Caco-2 (cell line): ENCODE measurements around the gene RASGRF2. TPM values are rescaled to one million over a fixed set of nuclear protein-coding genes. Genes with fewer than 3 reads are reported as not detected.
"Not testable (repeated sequence)": the region's sequence is repeated elsewhere in the genome, so short reads cannot be mapped to it uniquely, and the experiment has no call there.

ENCODE experiments used
- BruUV-seq: library from RNA; stranded (reverse); fragments of 400-500 nt; replicated peaks from 2 replicates; lab custom pipeline; 2021; lab: Mats Ljungman, UMichigan
- CTCF ChIA-PET: fragments of 300-600 bp; sonication (Branson Sonifier 250); formaldehyde crosslinking; loops from one replicate; lab custom pipeline; 2022; ENCODE audit warnings: antibody characterized with exemption; lab: Charles Lee
- POLR2A ChIA-PET: fragments of 300-600 bp; sonication (Branson Sonifier 250); formaldehyde crosslinking; loops from one replicate; lab custom pipeline; 2022; ENCODE audit warnings: antibody characterized with exemption; lab: Charles Lee
- DNase-seq, 2 experiments: peaks; one replicate each; pipeline versions ENCODE4 v3.0.0 to v3.0.0-alpha.2; 2020 to 2022
- H3K27me3 ChIP-seq: replicated peaks from 2 replicates; pipeline ENCODE4 v1.6.0; 2011; ENCODE audit warnings: low read length; ENCODE audit not compliant: control insufficient read depth, insufficient read depth
- H3K36me3 ChIP-seq: 2 replicates; pipeline ENCODE4 v1.5.1; 2011; ENCODE audit warnings: low read length; ENCODE audit not compliant: control insufficient read depth, insufficient read depth
- H3K4me1 ChIP-seq: fragments of 250-450 bp; sonication (Bioruptor Pico); 2 replicates; pipeline ENCODE4 v1.5.1; 2020; ENCODE audit warnings: mild to moderate bottlenecking
- H3K4me3 ChIP-seq: 2 replicates; pipeline ENCODE4 v1.5.1; 2011; ENCODE audit warnings: low read depth, mild to moderate bottlenecking, control low read depth, low read length
- H3K9me3 ChIP-seq: fragments of 250-450 bp; sonication (Bioruptor Pico); 2 replicates; pipeline ENCODE4 v1.5.1; 2020; ENCODE audit warnings: mild to moderate bottlenecking, moderate library complexity
- H3K27ac Mint-ChIP-seq: one replicate; pipeline ENCODE4 v1.8.0; 2022; ENCODE audit warnings: mixed read lengths; ENCODE audit not compliant: unreplicated experiment
- H3K27me3 Mint-ChIP-seq: one replicate; pipeline ENCODE4 v1.8.0; 2022; ENCODE audit warnings: mixed read lengths; ENCODE audit not compliant: insufficient read depth, unreplicated experiment
- H3K36me3 Mint-ChIP-seq: one replicate; pipeline ENCODE4 v1.8.0; 2022; ENCODE audit warnings: mild to moderate bottlenecking, mixed read lengths; ENCODE audit not compliant: insufficient read depth, unreplicated experiment
- H3K4me1 Mint-ChIP-seq: one replicate; pipeline ENCODE4 v1.8.0; 2022; ENCODE audit warnings: low read depth, mixed read lengths; ENCODE audit not compliant: unreplicated experiment
- H3K4me3 Mint-ChIP-seq: one replicate; pipeline ENCODE4 v1.8.0; 2022; ENCODE audit warnings: mild to moderate bottlenecking, moderate library complexity, mixed read lengths; ENCODE audit not compliant: unreplicated experiment
- H3K9me3 Mint-ChIP-seq: one replicate; pipeline ENCODE4 v1.8.0; 2022; ENCODE audit warnings: mixed read lengths; ENCODE audit not compliant: unreplicated experiment
- intact Hi-C: fragments of 100-400 bp; cut with micrococcal nuclease; formaldehyde crosslinking; loops from one replicate; pipeline ENCODE4 v1.10.0; 2022; ENCODE audit not compliant: unreplicated experiment
- total RNA-seq: library from RNA; stranded (reverse); gene quantifications from 2 replicates; pipeline ENCODE4 v1.2.3, GENCODE V29; 2022
- TF ChIP-seq, protein P1 (sequence below), 2 experiments: fragments of 200-600 bp in 1 of 2; IDR thresholded peaks; 1 replicate in 1 of 2; 2 replicates in 1 of 2; pipeline versions ENCODE4 v1.5.1 to v1.8.0; 2011 to 2022; ENCODE audit warnings: antibody characterized with exemption in 1 of 2, control low read depth in 1 of 2, inconsistent platforms in 1 of 2, low read depth in 1 of 2, low read length in 1 of 2, mild to moderate bottlenecking in 1 of 2, moderate library complexity in 1 of 2; ENCODE audit not compliant: insufficient read depth in 1 of 2, severe bottlenecking in 1 of 2, unreplicated experiment in 1 of 2

The RASGRF2 gene
- total RNA-seq, 1 experiment from 2014 or later = 23.1 TPM

DNA sequence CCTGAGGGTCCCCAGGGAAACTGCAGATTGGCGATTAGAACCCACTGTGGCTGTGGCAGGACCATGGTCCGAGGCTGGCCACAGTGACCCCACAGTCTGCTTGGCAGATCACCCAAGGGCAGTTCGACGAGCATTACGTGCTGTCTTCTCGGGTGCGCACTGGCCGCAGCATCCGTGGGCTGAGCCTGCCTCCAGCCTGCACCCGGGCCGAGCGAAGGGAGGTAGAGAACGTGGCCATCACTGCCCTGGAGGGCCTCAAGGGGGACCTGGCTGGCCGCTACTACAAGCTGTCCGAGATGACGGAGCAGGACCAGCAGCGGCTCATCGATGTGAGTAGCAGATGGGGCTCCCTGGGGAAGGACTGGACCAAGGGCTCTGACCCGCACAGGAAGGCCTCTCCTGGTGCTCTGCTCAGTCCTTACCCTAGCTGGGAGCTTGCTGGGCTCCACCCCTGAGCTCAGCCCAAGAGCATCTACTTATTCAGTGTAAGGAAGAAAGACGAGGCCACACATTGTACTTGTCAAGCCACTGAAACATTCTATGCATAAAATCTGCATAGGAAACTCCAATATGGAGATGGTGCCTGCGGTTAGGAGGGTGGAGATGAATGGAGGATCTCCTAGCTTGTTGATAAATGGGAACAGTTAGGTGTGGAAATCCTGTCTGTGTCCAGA, 294.9 kb downstream of the RASGRF2 start:
- no peaks in the 10 kb centered on the region for H3K27me3 ChIP-seq
- no peak overlapping the region for H3K27ac Mint-ChIP-seq
- no TSS peak for BruUV-seq

DNA sequence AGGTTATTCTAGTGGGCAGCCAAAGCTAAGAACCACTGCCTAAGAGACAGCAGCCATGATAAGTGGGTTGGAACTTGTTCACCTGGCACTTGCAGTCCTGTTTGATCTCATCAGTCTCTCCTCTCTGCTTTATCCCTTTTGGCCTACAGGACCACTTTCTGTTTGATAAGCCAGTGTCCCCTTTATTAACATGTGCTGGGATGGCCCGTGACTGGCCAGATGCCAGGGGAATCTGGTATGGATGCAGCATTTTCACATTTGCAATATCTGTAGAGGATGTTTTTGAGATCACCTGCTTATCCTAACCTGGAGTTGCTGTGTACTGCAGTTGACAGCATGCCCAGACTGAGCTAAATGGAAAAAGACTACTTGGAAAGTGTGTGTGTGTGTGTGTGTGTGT, 296.6 kb downstream of the RASGRF2 start:
- TF ChIP-seq, protein P1, sequence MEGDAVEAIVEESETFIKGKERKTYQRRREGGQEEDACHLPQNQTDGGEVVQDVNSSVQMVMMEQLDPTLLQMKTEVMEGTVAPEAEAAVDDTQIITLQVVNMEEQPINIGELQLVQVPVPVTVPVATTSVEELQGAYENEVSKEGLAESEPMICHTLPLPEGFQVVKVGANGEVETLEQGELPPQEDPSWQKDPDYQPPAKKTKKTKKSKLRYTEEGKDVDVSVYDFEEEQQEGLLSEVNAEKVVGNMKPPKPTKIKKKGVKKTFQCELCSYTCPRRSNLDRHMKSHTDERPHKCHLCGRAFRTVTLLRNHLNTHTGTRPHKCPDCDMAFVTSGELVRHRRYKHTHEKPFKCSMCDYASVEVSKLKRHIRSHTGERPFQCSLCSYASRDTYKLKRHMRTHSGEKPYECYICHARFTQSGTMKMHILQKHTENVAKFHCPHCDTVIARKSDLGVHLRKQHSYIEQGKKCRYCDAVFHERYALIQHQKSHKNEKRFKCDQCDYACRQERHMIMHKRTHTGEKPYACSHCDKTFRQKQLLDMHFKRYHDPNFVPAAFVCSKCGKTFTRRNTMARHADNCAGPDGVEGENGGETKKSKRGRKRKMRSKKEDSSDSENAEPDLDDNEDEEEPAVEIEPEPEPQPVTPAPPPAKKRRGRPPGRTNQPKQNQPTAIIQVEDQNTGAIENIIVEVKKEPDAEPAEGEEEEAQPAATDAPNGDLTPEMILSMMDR (IDR thresholded peaks at IDR 0.05; ENCODE audit: insufficient read depth in 1 of 2, low read depth in 1 of 2, low read length in 1 of 2, severe bottlenecking in 1 of 2, unreplicated experiment in 1 of 2) = no peak
- Mint-ChIP-seq H3K27me3 (no peaks in the 10 kb centered on the region), H3K4me1 (no peaks in the 10 kb centered on the region), H3K27ac (no peak overlapping the region), H3K36me3 (peaks cover 6% of the 10 kb centered on the region), H3K4me3 (no peak overlapping the region), H3K9me3 (peaks cover 17% of the 10 kb centered on the region)
- H3K4me1 ChIP-seq = no peaks in the 10 kb centered on the region
- no peak for DNase-seq
- H3K27me3 ChIP-seq = no peaks in the 10 kb centered on the region
- no peak overlapping the region for H3K4me3 ChIP-seq
- no peaks in the 10 kb centered on the region for H3K9me3 ChIP-seq
- BruUV-seq = no TSS peak
- H3K36me3 ChIP-seq = peaks cover 4% of the 10 kb centered on the region; the same call in 1 of the 2 replicates
- CTCF ChIA-PET = no interaction called here
- POLR2A ChIA-PET = no interaction called here
- intact Hi-C loops = no loop called here

More for the DNA sequence above, 294.9 kb downstream of the RASGRF2 start:
- no peak for DNase-seq
- POLR2A ChIA-PET = no interaction called here
- Mint-ChIP-seq H3K4me3 (no peak overlapping the region), H3K36me3 (peaks cover 13% of the 10 kb centered on the region), H3K27me3 (no peaks in the 10 kb centered on the region), H3K4me1 (peaks cover 4% of the 10 kb centered on the region), H3K9me3 (peaks cover 12% of the 10 kb centered on the region)
- H3K4me1 ChIP-seq = no peaks in the 10 kb centered on the region
- intact Hi-C loops = no loop called here
- TF ChIP-seq, protein P1 (IDR thresholded peaks at IDR 0.05; ENCODE audit: insufficient read depth in 1 of 2, low read depth in 1 of 2, low read length in 1 of 2, severe bottlenecking in 1 of 2, unreplicated experiment in 1 of 2) = no peak
- H3K4me3 ChIP-seq = no peak overlapping the region
- peaks cover 4% of the 10 kb centered on the region for H3K36me3 ChIP-seq
- CTCF ChIA-PET = no interaction called here
- H3K9me3 ChIP-seq = no peaks in the 10 kb centered on the region

DNA sequence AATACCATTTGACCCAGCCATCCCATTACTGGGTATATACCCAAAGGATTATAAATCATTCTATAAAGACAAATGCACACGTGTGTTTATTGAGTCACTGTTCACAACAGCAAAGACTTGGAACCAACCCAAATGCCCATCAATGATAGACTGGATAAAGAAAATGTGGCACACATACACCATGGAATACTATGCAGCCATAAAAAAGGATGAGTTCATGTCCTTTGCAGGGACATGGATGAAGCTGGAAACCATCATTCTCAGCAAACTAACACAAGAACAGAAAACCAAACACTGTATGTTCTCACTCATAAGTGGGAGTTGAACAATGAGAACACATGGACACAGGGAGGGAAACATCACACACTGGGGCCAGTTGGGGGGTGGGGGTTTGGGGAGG, 302.6 kb downstream of the RASGRF2 start:
- H3K27me3 Mint-ChIP-seq, DNase-seq, H3K36me3 Mint-ChIP-seq, H3K9me3 ChIP-seq, H3K4me3 ChIP-seq, POLR2A ChIA-PET, BruUV-seq, intact Hi-C loops, H3K4me3 Mint-ChIP-seq, H3K4me1 Mint-ChIP-seq, H3K36me3 ChIP-seq, H3K27ac Mint-ChIP-seq, H3K27me3 ChIP-seq, H3K4me1 ChIP-seq, CTCF ChIA-PET: not testable (repeated sequence)
- peaks cover 21% of the 10 kb centered on the region for H3K9me3 Mint-ChIP-seq
